DND-41 (cell line): ENCODE results near the gene ANKDD1A.

Experiments
- CTCF ChIP-seq: IDR thresholded peaks from 2 replicates; pipeline ENCODE4 v1.5.1; 2012; ENCODE audit warnings: borderline replicate concordance, low read length, moderate library complexity, mild to moderate bottlenecking; ENCODE audit not compliant: poor library complexity, severe bottlenecking; ENCODE audit errors: extremely low read depth
- EZH2 ChIP-seq: IDR thresholded peaks from 3 replicates; pipeline ENCODE4 v1.6.1; 2012; ENCODE audit warnings: borderline replicate concordance, low read depth, mild to moderate bottlenecking, moderate library complexity, low read length, inconsistent platforms; ENCODE audit not compliant: severe bottlenecking

GRCh38 chr15:64919721-64920120 lies 8.0 kb downstream of the ANKDD1A start:
- TF ChIP-seq CTCF (no peak), EZH2 (no peak)
